GM18502 (cell line): ENCODE measurements around the gene ATP1A3.
"Not testable (repeated sequence)": the region's sequence is repeated elsewhere in the genome, so short reads cannot be mapped to it uniquely, and the experiment has no call there.

Experiments
- ATAC-seq: cut with Tn5 transposase; IDR thresholded peaks from one replicate; pipeline ENCODE4 v1.9.1; 2021; ENCODE audit warnings: mild to moderate bottlenecking; ENCODE audit not compliant: unreplicated experiment, poor library complexity

ATP1A3 gene

DNA sequence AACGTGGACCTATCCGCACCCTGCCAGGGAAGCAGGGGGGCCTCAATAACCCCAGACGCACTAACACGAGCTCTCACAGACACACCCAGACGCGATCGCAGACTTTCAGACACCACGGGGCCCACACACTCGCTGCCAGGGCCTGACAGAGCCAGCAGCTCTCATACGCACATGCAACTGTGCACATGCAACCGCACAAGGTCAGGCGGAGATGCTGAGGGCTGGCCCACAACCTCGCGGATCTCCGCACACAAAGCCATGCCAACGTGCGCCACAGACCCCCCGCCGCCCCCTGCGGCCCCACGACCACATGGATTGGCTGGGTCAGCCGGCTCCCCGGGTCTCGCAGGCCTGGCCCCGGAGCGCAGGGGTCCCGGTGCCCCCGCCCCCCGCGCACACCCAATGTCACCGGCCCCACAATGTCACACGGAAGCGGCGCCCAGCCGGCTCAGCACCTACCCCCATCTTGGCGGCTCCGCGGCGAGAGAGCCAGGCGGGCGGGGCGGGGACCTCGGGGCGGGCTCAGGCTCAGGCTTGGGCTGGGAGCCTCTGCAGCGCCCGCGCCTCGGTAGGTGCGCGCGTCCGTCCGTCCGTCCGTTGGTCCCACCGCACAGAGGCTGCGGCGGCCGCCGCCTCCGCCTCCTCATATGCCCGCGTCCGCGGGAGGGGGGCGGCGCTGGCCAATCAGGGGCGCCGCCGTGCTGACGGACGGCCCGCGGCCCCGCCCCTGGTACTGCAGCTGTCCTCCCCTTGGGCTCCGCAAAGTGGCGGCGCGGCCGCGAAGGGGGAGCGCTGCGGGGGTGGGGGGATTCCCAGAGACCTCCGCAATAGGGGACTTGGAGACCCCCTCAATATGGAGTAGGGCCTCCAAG is at the start of gene ATP1A3:
TSS of gene ATP1A3 (minus strand) at position 619 of the 872 bp plus-strand sequence. CDS start at position 465, 154 bp downstream.
- peak; percentile 52 for ATAC-seq

GRCh38 chr19:42042455-42043170 is 48.6 kb upstream of the ATP1A3 start:
- no peak for ATAC-seq

- not testable (repeated sequence) for ATAC-seq
These were observed 46.5 kb upstream of the ATP1A3 start for GRCh38 chr19:42040491-42040890.

DNA sequence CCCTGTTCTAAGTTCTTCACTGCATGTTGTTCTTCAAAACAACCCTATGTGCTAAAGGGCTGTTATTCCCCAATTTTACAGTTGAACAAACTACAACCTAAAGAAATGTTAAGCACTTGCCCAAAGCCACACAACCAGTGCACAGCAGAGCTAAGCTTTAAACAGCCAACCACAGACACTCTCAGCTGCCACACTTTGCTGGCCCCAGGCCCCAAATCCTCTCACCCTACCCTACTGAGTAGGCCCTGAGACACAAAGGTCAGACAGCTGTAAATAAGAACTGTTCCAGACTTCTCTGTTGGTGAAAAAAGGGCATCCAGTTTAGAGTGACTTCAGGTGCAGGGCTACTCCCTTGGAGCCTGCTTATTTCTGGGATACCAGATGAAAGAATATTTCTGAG is 46.0 kb upstream of the ATP1A3 start:
- no peak for ATAC-seq

DNA sequence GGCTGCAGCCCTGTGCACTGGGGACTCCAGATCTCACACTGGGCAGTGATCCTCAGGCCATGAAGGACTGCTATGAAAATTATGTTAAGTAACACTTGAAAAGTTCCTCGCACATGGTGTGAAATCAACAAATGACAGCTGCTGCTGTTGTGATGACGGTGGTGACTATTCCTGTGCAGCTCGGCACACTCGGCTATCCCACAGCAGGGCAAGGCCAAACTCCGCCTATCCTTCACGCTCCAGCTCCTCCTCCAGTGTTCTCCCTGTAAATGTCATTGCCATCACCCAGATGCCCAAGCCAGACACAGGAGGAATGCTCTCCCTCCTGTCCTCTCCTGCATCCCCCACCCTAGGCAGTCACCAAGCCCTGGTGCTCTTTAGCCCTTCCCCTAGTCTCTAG is 44.6 kb upstream of the ATP1A3 start:
- no peak for ATAC-seq

- no peak for ATAC-seq
These were observed 43.6 kb upstream of the ATP1A3 start for GRCh38 chr19:42037649-42038048.

DNA sequence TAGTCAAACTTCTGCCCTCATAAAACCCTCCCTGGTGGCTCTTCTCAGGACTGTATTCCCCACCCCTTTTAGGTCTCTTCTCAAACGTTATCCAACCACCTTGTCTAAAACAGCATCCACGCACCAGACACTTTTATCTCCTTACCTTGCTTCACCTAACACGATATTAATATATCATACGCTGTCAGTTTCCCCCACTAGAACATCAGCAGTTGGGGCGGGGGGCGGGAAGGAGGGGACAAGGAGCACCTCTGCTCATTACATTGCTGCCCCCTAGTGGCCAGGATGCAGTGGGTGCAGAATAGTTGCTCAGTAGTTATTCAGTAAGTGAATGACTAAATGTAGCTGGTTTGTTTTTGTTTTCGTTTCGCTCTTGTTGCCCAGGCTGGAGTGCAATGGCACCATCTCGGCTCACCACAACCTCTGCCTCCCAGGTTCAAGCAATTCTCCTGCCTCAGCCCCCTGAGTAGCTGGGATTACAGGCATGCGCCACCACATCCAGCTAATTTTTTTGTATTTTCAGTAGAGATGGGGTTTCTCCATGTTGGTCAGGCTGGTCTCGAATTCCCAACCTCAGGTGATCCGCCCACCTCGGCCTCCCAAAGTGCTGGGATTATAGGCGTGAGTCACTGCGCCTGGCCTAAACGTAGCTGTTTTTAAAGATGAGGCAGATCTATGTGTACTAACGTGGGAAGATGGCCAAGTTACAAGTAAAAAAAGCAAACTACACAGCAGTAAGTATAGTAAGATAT is 40.8 kb upstream of the ATP1A3 start:
- not testable (repeated sequence) for ATAC-seq

DNA sequence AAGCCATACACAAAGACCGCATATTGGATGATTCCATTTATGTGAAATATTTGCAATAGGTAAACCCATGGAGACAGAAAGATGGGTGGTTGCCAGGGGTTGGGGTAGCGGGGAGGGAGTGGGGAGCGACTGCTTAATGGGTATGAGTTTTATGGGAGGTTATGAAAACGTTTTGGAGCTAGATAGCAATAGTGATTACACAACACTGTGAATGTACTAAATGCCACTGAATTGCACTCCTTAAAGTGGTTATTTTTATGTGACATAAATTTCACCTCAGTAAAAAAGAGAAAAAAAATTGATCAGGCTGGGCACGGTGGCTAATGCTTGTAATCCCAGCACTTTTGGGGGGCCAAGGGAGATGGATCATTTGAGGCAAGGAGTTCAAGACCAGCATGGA is 39.4 kb upstream of the ATP1A3 start:
- no peak for ATAC-seq

- ATAC-seq: no peak
These were observed 38.4 kb upstream of the ATP1A3 start for GRCh38 chr19:42032431-42032830.

DNA sequence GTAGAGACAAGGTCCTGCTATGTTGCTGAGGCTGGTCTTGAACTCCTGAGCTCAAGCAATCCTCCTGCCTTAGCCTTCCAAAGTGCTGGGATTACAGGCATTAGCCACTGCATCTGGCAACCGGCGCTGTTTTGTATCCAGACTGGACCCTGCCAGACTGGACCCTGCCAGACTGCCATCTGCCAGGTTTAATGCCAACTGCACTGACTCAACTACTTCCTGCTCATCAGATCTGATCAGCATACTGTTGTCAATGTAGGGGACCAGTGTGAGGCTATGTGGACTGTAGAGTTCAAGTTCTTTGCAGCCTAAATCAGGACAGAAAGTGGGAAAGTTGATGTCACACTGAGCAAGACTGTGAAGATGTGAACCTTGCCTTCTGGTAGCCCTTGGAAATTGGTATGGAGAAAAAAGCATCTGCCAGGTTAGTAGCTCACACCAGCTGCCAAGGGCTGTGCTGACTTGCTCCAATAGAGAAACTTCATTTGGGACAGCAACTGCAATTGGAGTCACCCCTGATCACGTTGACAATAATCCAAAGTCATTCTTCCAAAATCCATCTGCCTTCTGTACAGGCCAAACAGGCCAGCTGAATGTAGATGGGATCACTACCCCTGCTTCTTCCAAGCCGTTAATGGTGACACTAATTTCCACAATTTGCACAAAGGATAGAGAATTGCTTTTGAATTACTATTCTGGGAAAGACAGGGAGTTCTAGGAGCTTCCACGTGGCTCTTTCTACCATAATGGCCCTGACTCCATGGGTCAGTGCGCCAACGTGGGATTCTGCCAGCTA is 36.8 kb upstream of the ATP1A3 start:
- ATAC-seq: no peak

GRCh38 chr19:42028304-42029216 is 34.5 kb upstream of the ATP1A3 start:
- ATAC-seq: no peak

DNA sequence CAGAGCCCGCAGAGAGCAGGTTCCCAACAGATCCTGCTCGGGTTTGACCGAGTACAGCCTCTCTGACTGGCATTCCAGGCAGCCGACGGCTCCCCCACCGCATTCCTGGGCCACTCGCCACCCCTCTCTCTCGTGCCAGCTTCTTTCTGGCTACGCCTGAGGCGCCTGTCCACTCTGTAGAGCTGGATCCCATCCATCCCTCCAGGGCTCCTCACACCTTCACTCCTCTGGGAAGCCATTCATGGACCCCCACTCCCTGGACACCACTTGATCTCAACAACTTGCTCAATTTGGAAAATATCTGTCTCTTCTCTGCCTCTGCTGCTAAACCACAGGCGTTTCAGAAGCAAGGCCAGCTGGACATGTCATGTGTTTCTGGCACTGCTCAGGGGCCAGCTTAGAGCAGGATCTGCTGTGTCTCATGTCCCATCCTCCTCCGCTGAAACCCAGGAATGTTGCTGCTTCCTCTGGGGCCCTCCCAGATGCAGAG is 30.6 kb upstream of the ATP1A3 start:
- no peak for ATAC-seq

- no peak for ATAC-seq
These were observed 29.9 kb upstream of the ATP1A3 start for GRCh38 chr19:42023943-42024260.

DNA sequence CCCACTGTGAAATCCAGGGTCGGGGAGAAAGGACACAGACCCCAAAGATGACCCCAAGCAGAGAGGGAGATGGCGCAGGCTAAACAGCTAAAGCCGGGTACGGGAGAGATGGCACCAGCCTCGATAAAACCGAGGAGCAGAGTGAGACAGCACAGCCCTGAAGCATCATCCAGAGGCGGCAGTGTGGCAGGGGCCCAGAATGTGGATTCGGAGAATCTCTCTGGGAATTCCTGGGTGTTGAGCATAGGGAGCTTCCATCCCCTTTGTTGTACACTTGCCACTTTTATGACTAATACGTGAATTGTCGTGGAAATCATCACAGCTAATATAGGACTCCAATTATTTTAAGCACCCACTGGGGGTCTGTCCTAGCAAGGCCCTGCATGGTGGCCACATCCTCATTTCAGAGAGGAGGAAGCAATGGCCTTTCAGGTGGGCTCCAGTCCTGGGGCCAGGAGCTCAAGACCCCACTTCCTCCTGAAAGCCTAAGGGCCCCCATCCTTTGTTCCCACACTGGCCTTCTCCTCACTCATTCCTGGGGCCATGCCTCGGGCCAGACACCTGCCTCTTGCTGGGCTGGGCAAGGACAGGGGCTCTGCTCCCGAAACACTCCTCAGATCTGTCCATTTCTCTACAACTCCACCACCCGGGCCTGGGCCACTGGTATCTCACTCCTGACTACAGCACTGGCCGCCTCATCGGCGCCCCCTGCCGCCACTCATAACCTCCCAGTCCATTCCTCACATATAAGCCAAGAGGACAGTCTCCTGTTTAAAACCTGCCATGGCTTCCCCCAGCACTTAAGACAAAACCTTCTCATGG is 29.3 kb upstream of the ATP1A3 start:
- no peak for ATAC-seq

DNA sequence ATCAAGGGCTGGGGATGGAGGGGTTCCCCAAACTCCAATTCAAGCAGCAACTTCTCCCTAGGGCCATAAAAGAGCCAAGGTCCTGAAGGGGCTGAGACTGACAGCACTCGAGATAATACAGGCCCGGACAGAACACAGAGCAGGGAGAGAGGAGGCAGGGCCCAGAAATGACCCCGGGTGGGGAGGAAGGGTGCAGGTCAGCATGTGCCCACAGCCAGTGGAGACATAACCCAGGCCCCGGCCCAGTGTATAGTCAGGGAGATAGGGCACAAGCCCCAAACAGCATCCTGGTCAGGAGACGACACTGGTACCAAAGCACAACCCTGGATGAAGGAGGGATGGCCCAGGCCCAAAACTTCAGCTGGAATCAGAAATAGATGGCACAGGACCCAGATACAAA is 28.6 kb upstream of the ATP1A3 start:
- ATAC-seq: no peak

- ATAC-seq: no peak
These were observed 27.2 kb upstream of the ATP1A3 start for GRCh38 chr19:42021185-42021584.

- no peak for ATAC-seq
These were observed 24.6 kb upstream of the ATP1A3 start for GRCh38 chr19:42018503-42019193.

DNA sequence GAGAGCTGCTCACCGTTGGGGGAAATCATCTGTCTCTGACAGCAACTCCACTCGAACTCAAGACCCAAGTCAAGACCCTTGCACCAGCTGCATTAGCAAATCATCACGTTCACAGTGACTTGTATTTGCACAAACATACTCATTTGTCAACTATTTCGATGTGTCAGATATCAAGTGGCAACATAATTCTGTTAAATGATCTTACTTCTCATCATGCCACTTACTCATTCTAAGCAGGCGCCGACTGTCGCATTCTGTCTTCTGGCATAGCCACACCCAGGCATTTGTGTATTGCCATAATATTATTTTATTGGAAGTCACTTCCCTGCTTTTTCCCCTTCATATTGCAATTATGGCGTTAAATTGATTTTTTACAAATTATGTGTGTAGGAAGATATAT is 23.0 kb upstream of the ATP1A3 start:
- ATAC-seq: no peak
